Measurements from ENCODE around the gene MAEA. TPM values are rescaled to one million over a fixed set of nuclear protein-coding genes. Genes with fewer than 3 reads are reported as not detected.

Gene MAEA
- total RNA-seq, 1 experiment from 2014 or later: 81.1 TPM

- Mint-ChIP-seq H3K27ac (ENCODE audit: unreplicated experiment) (no peak overlapping the region), H3K27me3 (ENCODE audit: insufficient read depth, unreplicated experiment) (no peaks in the 10 kb centered on the region), H3K36me3 (ENCODE audit: insufficient read depth, unreplicated experiment) (peaks cover 32% of the 10 kb centered on the region), H3K9me3 (ENCODE audit: unreplicated experiment) (no peaks in the 10 kb centered on the region), H3K4me1 (ENCODE audit: low read depth, unreplicated experiment) (peaks cover 5% of the 10 kb centered on the region), H3K4me3 (ENCODE audit: unreplicated experiment) (no peak overlapping the region)
- Histone ChIP-seq H3K9me3 (no peaks in the 10 kb centered on the region), H3K4me3 (ENCODE audit: low read depth, low read length) (no peak overlapping the region), H3K4me1 (no peaks in the 10 kb centered on the region), H3K36me3 (ENCODE audit: control insufficient read depth, insufficient read depth, low read length) (no peaks in the 10 kb centered on the region), H3K27me3 (replicated peaks; ENCODE audit: control insufficient read depth, insufficient read depth, low read length) (no peaks in the 10 kb centered on the region)
- intact Hi-C loops (cut with micrococcal nuclease; ENCODE audit: unreplicated experiment): no loop called here
- no peak for TF ChIP-seq CTCF (IDR thresholded peaks at IDR 0.05; ENCODE audit: insufficient read depth in 1 of 2, low read depth in 1 of 2, low read length in 1 of 2, severe bottlenecking in 1 of 2, unreplicated experiment in 1 of 2)
- peak in 1 of 2 experiments; percentile 25 for DNase-seq
- ChIA-PET POLR2A (no interaction called here), CTCF (no interaction called here)
- BruUV-seq (replicated peaks): no TSS peak
Measured at GRCh38 chr4:1368421-1369090, 78.9 kb downstream of the MAEA start.

GRCh38 chr4:1369091-1369450 is 79.4 kb downstream of the MAEA start:
- H3K36me3 Mint-ChIP-seq (ENCODE audit: insufficient read depth, unreplicated experiment): peaks cover 31% of the 10 kb centered on the region
- no TSS peak for BruUV-seq (replicated peaks)
- Histone ChIP-seq H3K4me3 (ENCODE audit: low read depth, low read length) (no peak overlapping the region), H3K9me3 (no peaks in the 10 kb centered on the region), H3K4me1 (no peaks in the 10 kb centered on the region), H3K27me3 (replicated peaks; ENCODE audit: control insufficient read depth, insufficient read depth, low read length) (no peaks in the 10 kb centered on the region), H3K36me3 (ENCODE audit: control insufficient read depth, insufficient read depth, low read length) (no peaks in the 10 kb centered on the region)
- intact Hi-C loops (cut with micrococcal nuclease; ENCODE audit: unreplicated experiment): no loop called here
- H3K9me3 Mint-ChIP-seq (ENCODE audit: unreplicated experiment): no peaks in the 10 kb centered on the region
- H3K27me3 Mint-ChIP-seq (ENCODE audit: insufficient read depth, unreplicated experiment): no peaks in the 10 kb centered on the region
- H3K27ac Mint-ChIP-seq (ENCODE audit: unreplicated experiment): no peak overlapping the region
- ChIA-PET CTCF (no interaction called here), POLR2A (no interaction called here)
- DNase-seq: peak in 1 of 2 experiments; percentile 35
- H3K4me3 Mint-ChIP-seq (ENCODE audit: unreplicated experiment): no peak overlapping the region
- H3K4me1 Mint-ChIP-seq (ENCODE audit: low read depth, unreplicated experiment): peaks cover 5% of the 10 kb centered on the region
- TF ChIP-seq CTCF (IDR thresholded peaks at IDR 0.05; ENCODE audit: insufficient read depth in 1 of 2, low read depth in 1 of 2, low read length in 1 of 2, severe bottlenecking in 1 of 2, unreplicated experiment in 1 of 2): no peak

- H3K4me1 ChIP-seq: no peaks in the 10 kb centered on the region
- ChIA-PET CTCF (no interaction called here), POLR2A (no interaction called here)
- no peaks in the 10 kb centered on the region for H3K27me3 ChIP-seq (replicated peaks; ENCODE audit: control insufficient read depth, insufficient read depth, low read length)
- intact Hi-C loops (cut with micrococcal nuclease; ENCODE audit: unreplicated experiment): no loop called here
- H3K9me3 ChIP-seq: no peaks in the 10 kb centered on the region
- no TSS peak for BruUV-seq (replicated peaks)
- no peaks in the 10 kb centered on the region for H3K9me3 Mint-ChIP-seq (ENCODE audit: unreplicated experiment)
- H3K27me3 Mint-ChIP-seq (ENCODE audit: insufficient read depth, unreplicated experiment): no peaks in the 10 kb centered on the region
- no peaks in the 10 kb centered on the region for H3K36me3 ChIP-seq (ENCODE audit: control insufficient read depth, insufficient read depth, low read length)
- H3K4me3 ChIP-seq (ENCODE audit: low read depth, low read length): no peak overlapping the region
- H3K36me3 Mint-ChIP-seq (ENCODE audit: insufficient read depth, unreplicated experiment): peaks cover 31% of the 10 kb centered on the region
- DNase-seq: no peak
- H3K4me3 Mint-ChIP-seq (ENCODE audit: unreplicated experiment): no peak overlapping the region
- H3K4me1 Mint-ChIP-seq (ENCODE audit: low read depth, unreplicated experiment): peaks cover 5% of the 10 kb centered on the region
- no peak for TF ChIP-seq CTCF (IDR thresholded peaks at IDR 0.05; ENCODE audit: insufficient read depth in 1 of 2, low read depth in 1 of 2, low read length in 1 of 2, severe bottlenecking in 1 of 2, unreplicated experiment in 1 of 2)
- H3K27ac Mint-ChIP-seq (ENCODE audit: unreplicated experiment): no peak overlapping the region
Measured at GRCh38 chr4:1369479-1370079, 79.9 kb downstream of the MAEA start.
